HG02610 (cell line): Measurements from ENCODE around the gene NSD1.

Source experiments
- ATAC-seq: cut with Tn5 transposase; IDR thresholded peaks from one replicate; pipeline ENCODE4 v1.9.1; 2021; ENCODE audit warnings: mild to moderate bottlenecking, moderate library complexity; ENCODE audit not compliant: unreplicated experiment

Gene NSD1

GRCh38 chr5:177096162-177097015, 37.2 kb upstream of the NSD1 start:
- ATAC-seq: no peak

- ATAC-seq: no peak
Observed at GRCh38 chr5:177097016-177097985, 36.3 kb upstream of the NSD1 start.

- ATAC-seq: no peak
Observed at GRCh38 chr5:177098120-177098469, 35.5 kb upstream of the NSD1 start.

DNA sequence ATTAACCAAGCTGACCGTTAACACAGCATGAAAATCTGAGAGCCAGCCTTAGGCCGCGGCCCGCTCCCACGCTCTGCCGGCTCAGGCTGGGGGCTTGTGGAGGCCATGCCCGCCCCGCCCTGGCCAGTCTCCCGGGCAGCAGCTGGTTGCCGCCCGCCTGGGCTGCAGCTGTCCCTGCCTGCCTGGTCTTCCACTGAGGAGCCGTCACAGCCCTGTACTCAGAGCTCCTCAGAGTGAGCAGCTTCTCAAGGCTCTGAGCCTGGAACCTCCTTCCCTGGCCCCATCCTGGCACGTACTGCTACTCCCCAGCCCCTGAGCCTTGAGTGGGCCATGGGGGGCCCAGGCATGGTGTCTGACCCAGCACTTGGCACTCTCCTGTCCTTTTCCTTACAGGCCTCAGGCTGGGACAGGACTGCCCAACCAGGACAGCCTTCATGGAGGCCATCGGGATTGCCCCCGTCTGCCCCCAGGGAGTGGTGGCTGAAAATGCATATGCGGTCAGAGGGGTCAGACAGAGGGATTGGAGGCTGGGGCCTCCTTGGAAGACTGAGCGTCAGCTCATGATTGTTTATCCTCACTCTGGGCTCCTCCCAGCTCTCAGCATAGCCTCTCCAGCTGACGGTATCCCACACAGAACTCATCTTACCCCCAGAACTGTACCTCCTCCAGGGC, 35.0 kb upstream of the NSD1 start:
- ATAC-seq: no peak

DNA sequence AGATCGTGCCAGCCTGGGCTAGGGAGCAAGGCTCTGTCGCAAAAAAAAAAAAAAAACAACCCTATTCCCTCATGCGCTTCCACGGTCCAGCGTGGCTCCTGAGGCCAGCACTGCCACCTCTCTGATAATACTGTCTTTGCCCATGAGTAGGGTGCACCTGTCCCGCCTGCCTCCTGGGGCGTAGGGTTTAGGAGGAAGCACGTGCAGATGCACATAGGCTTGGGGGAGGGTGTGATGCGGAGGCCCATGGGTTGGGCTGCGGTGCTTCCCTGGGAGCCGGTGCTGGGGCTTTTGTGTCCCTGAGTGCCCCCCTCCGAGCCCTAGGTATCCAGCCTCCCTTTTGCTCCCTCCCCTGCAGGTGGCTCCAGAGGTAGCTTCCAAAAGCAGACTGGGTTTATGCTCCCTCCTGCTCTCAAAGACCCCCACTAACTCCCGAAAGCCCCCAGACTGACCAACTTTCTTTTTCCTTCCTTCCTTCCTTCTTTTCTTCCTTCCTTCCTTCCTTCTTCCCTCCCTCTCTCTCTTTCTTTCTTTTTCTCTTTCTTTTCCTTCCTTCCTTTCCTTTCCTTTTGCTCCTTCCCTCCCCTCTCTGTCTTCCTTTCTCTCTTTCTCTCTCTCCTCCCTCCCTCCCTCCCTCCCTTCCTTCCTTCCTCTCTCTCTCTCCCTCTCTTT, 34.0 kb upstream of the NSD1 start:
- ATAC-seq: no peak

DNA sequence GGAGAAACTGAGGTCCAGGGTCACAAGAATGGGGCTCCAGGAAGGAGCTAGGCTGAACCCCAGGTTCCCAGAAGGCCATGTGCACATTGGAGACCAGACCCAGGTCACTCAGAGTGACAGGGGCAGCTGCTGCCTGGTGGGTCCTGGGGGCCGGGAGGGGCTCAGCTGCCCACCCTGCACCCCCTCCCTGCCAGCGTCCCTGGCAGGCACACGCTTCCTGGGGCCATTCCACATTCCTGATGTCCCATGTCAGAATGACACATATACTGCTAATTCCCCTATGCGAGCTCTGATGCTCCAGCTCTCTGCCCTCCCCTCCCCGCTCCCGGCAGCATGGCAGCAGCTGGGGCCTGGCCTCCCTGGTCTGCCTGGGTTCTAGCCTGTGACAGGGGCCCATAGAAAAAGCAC, 32.9 kb upstream of the NSD1 start:
- ATAC-seq: no peak

- ATAC-seq: no peak
Observed at GRCh38 chr5:177103523-177104253, 29.9 kb upstream of the NSD1 start.

DNA sequence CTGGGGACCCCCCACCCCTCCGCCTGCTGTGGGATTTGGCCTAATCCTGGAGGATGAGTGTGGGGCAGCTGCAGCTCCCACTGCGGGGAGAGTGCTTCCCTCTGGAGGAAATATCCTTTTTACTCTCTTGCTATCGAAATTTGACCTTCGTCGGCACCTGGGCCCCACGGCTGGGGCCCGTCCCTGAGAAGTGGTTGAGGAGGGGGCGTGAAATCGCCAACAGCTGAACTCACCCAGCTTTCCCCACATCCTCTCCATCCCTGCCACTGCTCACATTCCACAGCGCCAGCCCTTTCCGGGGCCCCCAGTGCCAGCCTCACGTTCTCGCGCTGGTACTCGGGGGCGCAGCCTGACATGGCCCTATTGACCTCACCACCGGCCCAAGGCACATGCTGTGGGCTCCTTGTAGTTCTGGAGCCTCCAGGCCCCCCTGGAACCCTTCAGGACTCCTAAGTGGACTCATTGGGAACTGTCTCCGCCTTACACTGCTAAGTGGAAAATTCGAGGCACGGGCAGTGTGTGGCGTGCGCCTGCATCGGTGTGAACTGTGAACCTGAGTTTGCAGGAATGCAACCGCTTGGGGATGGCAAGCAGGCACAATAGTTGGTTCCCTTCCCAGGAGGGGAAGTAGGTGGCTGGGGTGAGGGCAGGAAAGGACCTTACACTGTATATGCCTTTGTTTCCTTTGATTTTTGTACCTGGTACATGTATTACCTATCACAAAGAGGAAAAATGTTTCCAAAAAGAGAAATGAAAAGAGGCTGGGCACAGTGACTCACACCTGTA, 27.7 kb upstream of the NSD1 start:
- no peak for ATAC-seq

- no peak for ATAC-seq
Observed at GRCh38 chr5:177107159-177107558, 26.4 kb upstream of the NSD1 start.

GRCh38 chr5:177109810-177110209, 23.8 kb upstream of the NSD1 start:
- no peak for ATAC-seq

- no peak for ATAC-seq
Observed at GRCh38 chr5:177111720-177112394, 21.7 kb upstream of the NSD1 start.

DNA sequence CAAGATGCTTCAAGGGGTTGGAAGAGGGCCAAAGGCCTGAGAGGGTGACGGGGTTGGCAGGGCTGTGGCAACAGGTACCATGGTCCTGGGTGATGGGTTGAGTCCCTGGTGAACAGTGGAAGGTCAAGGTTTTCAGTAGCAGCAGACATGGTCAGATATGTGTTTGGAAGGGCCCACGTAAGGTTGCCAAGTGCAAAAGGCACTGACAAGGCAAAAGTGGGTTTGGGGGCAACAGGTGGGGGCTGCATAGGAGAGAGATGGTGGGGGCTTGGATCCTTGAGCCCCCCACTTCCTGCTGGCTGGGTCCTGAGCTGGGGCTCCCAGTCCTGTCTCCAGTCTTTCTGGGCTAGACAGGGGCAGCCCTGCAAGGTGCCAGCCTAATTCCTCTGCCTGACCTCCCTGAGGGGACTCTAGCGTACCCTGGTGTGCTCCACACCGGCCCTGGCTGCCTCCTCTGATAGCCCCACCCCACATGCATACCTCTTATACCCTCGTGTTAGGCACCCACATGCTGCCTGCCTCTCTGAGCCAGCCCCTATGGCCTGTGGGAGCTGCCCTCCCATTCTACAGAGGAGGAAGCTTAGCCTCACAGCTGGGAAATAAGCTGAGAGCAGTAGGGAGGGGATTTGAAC, 20.9 kb upstream of the NSD1 start:
- ATAC-seq: no peak

GRCh38 chr5:177113566-177114424, 19.8 kb upstream of the NSD1 start:
- ATAC-seq: no peak

- ATAC-seq: peak; percentile 63
Observed at GRCh38 chr5:177116631-177117373, 16.8 kb upstream of the NSD1 start.

DNA sequence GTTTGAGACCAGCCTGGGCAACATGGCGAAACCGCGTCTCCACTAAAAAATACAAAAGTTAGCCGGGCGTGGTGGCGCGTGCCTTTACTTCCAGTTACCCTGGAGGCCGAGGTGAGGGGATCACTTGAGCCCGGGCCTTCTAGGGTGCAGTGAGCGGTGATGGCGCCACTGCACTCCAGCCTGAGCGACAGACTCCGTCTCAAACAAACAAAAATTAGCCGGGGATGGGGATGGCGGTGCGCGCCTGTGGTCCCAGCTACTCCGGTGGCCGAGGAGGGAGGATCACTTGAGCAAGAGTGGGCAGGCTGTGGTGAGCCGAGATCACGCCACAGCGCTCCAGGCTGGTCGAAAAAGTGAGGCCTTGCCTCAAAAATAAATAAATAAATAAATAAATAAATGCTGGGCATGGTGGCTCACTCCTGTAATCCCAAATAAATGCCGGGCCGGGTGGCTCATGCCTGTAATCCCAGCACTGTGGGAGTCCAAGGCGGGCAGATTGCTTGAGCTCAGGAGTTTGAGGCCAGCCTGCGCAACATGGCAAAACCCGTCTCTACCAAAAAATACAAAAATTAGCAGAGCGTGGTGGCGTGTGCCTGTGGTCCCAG, 16.0 kb upstream of the NSD1 start:
- no peak for ATAC-seq

DNA sequence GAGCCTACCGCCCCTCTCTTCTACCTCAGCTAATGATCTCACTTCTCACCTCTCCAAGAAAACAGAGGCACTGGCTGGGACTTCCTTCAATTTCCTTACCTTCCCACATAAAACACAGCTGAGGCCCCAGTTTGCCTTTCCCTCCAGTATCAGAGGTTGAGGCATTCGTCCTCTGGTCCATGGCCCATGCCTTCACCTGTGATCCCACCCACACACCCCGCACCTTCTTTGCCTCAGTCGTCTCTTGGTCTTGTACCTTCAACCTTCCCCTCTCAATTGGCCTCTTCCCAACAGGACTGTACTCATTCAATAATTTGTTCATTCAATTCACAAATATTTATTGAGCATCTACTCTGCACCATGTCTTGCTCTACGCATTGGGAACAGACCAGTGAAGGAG, 11.0 kb upstream of the NSD1 start:
- ATAC-seq: no peak
